ENCODE results near the gene SALL2. TPM values are rescaled to one million over a fixed set of nuclear protein-coding genes. Genes with fewer than 3 reads are reported as not detected.

The SALL2 gene
- total RNA-seq, 1 donor from 2014 or later: 1.4 TPM

DNA sequence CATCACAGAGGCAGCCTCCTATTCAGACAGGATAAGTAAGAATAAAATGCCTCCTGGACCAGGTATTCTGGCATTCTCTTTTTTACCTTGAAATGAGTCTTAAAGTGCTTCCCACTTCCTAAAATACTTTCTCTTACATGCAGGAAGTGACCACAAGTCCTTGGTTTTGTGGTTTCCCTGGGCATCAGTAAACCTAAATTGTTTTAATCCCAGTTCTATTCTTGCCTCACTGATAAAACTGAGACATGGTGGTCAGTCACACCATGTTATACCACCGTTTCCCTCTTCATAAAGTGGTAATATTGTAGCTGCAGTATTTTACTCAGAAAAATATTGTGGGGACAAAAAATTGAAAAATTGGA is 1.2 kb upstream of the SALL2 start:
- no peak for ATAC-seq

DNA sequence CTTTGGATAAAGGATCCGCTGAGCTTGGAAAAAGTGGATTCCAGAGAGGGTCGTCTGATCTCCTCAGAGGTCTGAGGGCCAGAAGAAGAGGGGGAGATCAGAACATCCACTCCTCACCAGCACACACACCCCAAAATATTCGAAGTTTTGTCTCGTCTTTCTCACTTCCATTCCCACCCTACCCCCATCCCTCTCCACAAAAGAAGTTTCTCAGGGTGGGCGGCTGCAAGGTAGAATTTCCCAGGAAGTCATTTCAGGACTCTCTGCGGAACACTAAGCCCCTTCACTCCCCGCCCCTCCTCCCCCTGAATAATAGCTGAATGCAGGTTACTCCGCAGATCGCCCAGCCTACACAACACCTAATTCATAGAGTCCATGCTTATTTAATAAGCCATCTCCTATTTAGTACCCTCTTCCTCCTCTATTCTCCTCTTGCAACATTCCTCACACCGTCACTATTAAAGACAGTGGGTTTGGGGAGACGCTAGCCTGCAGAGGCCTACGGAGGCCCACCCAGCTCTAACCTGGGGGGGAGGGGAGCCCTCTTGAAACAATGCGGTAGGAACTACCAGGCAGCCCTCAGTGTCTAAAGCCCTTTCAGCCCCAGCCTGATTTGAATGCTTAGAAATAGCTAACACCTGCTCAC is 649 bp upstream of the SALL2 start:
- ATAC-seq: no peak

DNA sequence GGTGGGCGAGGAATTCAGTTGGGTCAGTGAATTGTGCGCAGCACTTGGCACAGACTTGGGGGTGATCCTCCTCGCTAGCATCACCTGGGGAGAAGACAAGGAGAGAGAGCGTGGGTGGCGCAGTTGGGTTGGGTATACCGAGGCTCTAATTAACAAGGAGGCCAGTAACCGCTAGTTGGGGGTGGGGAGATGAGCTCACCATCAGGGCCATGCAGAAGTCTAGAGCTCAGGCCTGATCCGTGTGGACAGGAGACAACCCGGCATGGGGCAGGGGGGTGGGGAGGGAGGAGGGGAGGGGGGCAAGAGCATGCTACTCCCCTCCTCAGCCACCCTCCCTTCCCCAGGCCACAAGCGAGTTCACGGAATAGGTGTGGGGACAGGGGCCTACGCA is 580 bp downstream of the SALL2 start:
- peak; percentile 13 for ATAC-seq

DNA sequence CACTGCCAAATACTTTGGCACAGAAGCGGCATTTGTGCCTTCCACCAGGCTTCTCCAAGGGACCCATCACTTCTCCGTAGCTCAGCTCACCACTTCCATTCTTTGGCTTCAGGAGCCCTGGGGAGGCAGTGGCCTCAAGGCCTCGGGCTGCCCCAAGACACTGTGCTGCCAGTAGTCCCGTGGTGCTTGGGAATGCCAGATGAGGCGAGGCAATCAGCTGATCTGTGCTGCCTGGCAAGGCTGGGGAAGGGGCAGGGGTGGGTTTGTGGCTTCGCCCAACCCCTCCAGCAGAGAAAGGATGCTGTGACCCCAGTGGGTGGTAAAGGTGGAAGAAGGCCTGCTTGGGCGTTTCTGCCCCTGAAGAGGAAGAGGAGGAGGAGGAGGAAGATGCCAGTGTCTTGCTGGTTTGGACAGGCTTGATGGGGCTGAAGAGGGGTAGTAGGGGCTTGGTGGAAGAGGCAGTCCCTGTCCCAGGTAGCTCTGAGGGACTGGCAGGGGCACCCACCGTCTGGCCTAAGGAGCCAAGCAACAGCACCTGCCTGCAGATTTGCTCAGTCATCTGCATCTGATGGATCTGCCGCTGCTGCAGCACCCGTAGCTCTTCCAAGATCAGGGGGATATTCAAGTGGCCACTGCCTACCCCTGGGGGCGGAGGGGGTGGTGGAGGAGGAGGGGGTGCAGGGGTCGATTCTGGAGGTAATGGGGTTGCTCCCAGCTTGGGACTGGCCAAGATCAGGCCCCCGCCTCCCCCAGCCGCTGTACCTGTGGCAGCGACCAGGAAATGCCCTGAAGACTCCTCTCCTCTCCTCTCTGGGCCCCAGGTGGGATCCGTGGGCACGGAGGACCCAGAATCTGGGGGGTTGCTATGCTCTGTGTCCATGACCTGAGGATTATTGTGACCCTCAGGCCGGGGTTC is 1.3 kb downstream of the SALL2 start:
- no peak for ATAC-seq

DNA sequence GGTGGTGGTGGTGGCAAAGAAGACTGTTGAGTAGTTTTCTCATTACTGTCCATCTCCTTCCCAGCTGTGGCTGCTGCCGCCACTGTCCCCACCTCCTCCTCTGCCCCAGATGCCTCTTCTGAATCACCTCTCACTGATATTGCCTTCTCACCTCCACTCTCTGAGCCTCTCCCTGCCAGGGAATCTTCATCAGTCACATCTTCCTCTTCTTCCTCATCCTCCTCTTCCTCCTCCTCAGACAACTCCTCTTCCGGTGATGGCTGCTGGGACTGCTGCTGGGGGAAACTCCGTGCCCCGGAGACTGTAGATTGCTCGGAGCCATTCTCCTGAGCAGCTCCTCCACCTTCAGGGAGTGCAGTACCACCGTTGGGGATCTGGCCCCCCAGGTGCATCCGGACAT is 2.9 kb downstream of the SALL2 start:
- no peak for ATAC-seq

DNA sequence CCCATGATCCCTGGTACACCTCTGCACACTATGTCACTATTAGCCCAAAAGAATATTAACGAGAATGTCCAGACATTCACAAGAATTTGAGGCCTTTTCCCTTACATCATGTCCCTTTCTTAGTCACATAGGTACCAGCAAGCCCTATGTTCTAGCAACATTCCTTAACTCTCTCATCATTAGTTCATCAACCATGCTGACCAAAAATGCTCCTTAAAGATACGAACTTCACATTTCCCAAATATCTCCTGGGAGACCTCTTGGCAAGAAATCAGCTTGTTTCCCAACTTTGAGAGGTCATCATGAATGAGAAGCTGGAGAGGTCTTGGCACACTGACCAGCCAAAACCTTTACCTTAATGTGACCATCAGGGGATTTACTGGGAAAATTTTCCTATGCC is 4.6 kb downstream of the SALL2 start:
- no peak for ATAC-seq

DNA sequence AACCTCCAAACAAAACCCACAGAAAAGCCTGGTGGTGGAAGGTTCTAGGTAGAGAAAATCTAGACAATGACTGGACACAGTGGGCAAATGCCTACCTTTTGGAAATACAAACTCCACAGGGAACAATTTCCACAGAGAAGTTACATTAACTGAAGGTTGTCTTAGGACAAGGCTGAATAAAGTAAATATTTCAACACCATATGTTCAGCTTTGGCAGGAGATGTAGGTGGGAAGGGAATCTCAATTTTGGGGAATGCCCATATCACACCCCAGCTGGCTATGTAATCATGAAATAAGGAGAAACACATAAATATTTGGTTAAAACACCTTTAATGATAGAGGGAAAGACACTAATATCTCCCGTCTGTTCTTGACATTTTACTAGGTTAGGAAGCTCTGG is 5.4 kb downstream of the SALL2 start:
- no peak for ATAC-seq

DNA sequence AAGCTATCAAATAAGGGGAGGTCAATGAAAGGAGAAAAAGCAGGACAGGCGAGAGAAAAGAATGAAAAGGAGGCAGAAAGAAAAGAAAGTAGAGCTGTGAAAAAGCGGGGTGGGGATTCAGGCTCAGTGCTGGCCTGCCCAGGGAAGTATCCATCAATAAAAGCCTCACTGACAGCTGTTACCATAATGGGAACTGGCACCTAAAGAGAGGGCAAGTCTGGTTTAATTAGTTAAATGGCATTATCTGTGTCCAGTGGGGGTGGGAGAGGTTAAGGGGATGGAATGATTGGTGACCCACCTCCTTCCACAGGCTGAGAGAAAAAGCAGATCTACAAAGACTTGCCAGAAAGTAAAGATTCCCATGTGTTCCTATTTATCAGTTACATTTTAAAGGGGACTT is 7.4 kb downstream of the SALL2 start:
- ATAC-seq: no peak

DNA sequence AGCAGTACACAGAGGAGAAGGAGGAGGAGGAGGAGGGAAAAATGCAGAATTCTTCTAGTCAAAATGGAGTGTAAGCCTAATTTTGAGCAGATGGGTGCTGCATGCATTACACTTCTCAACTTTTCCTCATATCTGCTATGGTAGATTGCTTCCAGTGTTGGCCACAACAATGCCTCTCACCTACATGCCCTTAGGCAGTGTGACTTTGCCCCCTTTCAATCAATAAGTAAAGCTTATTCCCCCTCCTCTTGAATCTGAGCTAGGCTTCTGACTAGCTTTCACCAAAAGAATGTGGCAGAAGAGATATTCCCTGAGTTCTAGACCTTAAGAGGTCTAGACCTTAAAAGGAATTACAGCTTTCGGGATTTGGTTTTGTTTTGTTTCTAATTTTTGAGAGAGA is 11.8 kb downstream of the SALL2 start:
- ATAC-seq: no peak

DNA sequence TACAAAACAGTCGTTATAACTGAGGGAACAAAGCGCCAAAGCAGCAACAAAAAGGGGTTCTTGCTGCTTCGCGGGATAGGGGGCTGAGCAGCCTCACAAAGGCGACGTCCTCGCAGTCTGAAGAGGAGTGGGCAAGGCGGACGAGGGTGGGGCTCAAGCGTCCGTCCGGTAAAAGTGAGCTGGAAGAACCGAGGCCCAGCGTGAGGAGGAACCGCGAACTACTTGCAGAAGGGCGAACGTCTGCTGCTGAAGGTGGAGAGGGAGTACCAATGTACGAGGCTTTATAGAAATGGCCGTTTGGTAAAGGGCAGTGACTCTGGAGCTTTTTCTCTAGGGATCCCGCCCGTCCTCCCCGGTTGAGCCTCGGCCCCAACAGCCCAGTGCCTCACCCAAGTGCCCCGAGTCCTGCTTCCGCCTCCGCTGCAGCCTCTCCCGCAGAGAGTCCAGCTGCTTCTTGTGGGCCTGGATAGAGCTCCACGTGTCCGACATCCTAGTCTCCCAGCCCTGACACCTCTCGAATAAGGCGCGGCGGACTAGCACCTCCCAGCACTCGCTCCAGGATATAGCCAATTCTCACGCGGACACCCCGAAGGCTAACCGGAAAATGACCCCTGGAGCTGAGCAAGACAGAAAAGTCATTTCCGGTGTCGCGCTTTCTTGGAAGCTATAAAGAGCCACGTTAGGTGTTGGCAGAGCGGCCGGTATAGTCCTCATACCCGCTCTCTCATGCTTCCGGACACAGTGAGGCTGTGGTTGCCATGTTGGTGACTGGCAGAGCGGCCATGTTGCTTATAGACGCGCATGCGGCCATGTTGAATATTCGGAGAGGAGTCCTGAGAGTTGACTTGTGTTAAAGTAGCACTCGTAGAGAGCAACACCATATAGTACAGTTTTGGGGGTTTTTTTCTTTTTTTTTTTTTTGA is 15.2 kb downstream of the SALL2 start, which contains the start of gene METTL3:
Gene METTL3 (minus strand): TSS at position 606 of the 923 bp plus-strand sequence. CDS start 117 bp downstream, at position 489.
- ATAC-seq: peak; percentile 100

DNA sequence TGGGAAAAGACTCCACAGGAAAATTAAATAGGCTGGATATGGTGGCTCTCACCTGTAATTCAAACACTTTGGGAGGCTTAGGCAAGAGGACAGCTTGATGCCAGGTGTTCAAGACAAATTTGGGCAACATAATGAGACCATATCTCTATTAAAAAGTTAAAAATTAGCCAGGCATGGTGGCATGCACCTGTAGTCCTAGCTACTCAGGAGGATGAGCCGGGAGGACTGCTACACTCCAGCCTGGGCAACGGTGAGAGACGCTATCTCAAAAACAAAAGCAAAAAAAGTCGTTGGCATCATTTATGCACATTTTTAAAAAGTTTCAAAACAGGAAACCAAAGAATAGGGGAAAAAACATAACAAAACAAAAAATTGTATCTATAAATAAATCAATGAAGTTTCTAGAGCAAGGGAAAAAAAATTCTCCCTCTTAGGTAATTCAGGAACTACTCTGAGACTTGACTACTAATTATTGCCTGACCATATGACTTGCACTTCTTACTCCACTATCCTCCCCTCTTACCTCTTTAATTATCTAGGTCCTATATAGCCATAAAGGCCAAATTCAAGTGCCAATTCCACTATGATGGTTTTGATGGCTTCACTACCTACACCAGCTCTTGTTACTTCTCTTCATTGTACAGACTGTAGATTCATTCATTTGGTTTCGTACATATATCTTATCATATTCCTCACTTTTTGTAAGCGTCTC is 16.6 kb downstream of the SALL2 start:
- no peak for ATAC-seq

DNA sequence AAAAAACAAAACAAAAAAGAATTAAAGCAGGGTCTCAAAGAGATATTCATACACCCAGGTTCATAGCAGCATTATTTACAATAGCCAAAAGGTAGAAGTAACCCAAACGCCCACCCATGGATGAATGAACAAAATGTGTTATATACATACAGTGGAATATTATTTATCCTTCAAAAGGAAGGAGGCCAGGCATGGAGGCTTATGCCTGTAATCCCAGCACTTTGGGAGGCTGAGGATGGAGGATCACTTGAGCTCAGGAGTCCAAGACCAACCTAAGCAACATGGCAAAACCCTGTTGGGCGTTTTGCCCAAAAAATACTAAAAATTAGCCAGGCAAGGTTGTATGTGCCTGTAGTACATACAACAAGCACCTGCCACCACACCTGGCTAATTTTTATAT is 19.6 kb downstream of the SALL2 start:
- no peak for ATAC-seq

DNA sequence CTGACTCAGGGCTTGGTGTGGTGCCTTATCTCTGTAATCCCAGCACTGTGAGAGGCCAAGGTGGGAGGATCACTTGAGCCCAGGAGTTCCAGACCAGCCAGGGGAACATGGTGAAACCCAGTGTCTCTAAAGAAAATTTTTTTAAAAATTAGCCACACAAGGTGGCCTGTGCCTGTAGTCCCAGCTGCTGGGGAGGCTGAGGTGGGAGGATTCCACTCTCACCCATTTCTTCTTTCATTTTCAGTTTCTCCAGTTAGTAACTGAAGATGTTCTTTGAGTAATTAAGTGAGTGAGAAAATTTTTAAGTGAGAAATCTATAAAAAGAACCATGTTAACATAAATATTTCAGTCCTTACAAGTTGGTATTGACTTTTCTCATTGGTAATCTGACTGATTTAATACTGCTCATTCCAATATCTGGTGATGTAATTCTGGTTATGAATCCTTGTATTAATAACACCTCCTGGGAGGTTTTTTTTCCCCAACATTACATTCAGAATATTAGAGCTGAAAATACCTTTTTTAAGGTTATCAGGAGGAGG is 21.1 kb downstream of the SALL2 start:
- no peak for ATAC-seq

DNA sequence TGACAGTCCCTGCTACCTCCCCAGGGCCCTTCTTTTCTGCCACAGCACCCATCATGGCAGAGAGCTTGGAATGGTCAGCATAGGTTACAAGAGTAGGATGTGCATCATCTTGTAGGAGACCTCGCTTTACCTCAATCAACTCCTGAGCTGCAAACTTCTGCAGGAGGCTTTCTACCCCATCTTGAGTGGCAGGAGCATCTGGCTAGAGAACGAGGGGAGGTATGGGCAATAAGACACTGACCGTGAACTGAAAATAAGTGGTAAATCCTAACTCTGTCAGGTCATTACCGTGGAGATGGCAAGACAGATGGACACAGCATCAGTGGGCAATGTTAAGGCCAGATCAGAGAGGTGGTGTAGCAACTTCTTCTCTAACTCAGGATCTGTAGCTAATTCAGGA is 22.8 kb downstream of the SALL2 start:
- no peak for ATAC-seq

DNA sequence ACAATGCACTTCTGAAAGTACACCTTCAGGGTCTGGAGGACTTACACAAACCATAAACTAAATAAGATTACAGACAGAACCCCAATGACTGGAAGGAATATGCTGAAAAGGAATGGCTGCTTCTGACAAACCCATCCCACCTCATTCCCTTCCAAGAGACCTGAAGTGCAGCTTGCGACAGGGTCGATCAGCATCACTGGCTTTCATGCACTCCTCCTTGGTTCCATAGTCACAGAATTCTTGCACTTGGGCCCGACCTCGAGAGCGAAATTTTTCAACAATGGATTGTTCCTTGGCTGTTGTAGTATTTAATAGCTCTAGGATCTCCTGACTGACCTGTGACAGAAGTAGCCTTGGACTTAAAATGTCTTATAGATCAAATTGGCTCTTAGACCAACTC is 24.6 kb downstream of the SALL2 start:
- no peak for ATAC-seq

DNA sequence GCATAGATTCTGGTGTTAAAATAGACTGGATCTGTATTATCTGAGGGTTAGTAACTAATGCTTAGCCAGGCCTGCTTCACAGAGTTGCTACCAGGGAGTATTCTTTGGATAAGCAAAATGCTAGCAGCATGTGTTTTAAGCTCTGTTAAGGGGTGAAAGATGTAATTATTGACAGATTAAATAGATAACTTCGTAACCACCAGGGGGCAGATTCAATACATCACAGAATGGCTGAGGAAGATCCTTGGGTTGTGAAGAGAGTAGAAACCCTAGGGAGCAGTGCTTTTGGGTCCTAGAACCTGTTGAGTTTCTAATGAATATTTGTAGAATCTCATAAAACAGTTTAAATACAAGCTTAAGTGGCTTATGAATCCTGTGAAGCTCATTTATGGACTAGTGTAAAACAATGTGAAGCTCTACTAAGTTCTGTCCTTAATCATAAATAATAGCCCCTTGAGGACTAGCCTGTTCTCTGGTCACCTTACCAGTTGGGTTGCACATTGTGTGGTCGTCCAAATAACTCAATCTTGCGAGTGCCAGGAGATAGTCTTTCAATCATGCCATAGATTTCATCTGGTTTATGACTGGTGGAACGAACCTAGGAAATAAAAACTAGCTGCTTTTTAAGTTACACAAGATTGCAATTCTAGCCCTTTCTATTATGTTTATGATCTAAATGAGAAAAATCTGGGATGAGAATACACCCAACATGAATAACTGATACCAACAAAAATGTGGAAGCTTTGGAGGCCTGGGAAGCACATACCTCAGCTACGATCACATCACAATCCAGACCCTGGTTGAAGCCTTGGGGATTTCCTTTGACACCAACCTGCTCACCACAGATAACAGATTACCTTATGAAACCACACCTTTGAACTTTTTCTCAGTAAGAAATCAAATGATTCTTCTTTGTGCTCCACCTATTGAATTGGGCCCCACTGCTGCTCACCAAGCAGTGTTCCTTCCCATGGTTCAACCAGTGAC is 27.3 kb downstream of the SALL2 start:
- peak; percentile 38 for ATAC-seq

DNA sequence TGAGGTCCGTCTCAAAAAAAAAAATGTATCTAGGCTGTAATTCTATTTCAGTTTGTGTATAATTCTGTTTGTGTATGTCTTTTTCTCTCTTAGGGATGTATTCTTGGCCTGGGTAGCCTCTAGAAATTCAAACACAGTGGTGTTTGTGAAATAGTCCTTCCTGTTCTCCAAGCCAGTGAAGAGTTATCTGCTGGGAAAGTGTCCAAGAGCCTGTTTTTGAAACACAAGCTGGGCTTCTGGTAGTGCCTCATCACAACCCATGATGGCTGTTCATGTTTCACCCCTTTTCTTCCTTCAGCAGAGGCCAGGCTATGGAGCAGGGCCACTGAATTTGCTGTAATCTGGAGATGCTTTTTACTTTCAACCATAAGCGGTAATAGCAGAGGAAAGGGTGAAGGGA is 29.7 kb downstream of the SALL2 start:
- ATAC-seq: no peak

DNA sequence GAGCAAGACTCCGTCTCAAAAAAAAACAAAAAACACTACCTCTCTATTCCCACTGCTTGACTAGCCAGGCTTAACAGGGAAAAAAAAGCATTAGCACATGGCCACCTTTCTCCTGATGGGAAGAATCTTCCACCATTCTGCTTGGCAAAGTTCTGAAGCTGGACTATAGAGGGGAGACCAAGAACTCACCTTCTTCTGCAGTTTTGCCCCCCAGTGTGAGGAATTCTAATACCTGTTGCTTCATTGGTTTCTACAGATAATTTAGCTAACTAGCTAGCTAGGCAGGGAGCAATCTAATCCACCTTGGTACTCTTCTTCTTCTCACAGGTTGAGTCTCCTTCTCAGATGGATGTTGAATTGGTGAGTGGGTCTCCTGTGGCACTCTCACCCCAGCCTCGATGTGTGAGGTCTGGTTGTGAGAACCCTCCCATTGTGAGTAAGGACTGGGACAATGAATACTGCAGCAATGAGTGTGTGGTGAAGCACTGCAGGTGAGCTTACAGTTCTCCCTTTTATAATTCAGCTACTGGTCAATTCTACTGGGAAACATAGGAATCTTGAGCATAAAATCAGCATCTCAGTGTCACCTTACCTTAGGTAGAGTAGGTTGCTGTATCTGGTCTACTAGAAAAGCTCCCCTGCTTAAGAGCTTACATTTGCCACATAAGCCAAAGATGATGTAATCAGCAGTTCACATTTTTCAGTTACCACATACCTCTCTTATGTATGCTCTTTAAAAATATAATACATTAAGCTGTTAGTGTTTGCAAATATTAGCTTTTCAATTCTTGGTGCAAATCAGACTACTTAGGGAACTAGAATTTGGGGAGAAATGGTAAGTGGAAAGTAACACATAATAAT is 31.0 kb downstream of the SALL2 start:
- peak; percentile 50 for ATAC-seq

DNA sequence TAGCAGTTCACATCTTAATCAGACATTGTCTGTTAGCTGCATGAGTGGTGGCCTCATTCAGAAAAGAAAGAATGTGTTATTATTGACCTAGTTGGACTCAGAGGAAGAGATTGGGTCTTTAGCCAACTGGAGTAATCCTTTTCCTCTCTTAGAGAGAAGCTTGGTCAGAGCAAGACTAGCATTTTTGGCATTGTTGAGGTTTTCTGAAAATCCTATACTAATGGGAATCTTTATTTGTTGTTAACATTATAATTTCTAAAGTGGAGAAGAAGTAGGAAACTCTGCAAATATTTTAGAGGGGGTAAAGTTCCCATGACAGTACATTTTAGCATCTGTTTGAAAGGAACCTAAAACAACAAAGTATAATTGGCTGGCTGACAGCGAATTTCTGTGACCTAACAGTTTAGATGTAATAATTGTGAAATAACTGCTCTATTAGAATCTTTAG is 39.5 kb downstream of the SALL2 start:
- ATAC-seq: no peak

Measured in esophagus mucosa (tissue), 1 donor.